Inferior parietal cortex (tissue), 1 donor: ENCODE results near the gene MMP19.

ENCODE experiments used
- DNase-seq: peaks from one replicate; pipeline ENCODE4 v3.0.0-alpha.2; 2016; ENCODE audit errors: extremely low spot score

The MMP19 gene

DNA sequence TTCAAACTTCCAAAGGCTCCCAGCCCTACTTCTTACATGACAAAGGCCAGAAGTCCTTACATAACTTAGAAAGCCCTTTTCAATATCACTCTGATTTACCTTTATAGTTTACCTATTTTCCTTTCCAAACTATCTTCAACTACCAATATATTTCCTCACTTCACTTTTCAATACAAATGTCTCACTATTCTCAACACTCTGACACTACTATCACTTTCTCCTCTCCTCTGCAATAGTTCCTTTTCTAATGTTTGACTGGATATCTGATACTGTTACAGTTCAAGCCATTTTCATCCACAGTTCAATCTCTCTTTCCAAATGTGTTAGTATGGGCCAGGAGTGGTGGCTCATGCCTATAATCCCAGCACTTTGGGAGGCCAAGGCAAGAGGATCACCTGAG lies 28.5 kb downstream of the MMP19 start:
- no peak for DNase-seq

DNA sequence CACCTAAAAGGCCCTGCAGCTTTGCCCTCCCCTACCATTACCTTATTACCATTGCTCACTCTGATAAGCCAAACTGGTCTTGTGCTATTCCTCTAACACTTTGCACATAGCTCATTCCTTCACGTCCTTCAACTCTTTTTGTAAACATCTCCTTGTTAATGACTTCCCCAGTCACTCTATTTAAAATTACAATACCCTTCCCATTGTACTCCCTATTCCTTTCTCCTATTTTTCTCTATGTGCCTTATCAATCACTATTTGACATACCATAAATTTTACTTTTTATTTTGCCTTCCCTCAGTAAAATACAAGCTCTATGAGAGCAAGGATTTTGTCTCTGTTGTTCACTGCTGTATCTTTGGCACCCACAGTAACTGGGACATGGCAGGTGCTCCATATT lies 30.6 kb downstream of the MMP19 start:
- DNase-seq = no peak

DNA sequence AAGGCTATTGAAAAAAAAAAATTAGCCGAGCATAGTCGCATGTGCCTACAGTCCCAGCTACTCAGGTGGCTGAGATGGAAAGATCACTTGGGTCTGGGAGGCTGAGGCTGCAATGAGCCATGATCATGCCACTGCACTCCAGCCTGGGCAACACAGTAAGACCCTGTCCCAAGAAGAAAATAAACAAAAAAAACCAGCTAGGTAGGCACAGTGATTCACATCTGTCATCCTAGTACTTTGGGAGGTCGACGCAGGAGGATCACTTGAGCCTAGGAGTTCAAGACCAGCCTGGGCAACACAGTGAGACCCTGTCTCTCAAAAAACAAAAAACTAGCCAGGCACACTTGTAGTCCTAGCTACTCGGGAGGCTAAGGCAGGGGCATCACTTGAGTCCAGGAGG lies 33.5 kb downstream of the MMP19 start:
- no peak for DNase-seq

DNA sequence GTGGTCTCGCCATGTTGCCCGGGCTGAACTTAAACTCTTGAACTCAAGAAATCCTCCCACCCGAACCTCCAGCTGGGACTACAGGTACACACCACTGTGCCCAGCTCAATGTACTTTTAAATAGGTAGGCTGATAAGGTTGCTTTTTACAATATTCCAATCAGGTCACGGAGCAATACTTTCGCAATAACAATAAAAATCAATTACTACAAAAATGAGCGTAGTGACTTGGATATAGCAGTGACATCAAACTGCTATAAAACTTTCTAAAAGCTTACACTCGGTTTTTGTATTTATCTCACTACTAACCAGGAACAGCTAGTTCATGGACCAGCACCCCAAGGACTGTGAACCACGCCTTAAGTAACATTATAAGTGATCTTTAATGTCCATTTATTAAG lies 35.8 kb downstream of the MMP19 start:
- DNase-seq = no peak

DNA sequence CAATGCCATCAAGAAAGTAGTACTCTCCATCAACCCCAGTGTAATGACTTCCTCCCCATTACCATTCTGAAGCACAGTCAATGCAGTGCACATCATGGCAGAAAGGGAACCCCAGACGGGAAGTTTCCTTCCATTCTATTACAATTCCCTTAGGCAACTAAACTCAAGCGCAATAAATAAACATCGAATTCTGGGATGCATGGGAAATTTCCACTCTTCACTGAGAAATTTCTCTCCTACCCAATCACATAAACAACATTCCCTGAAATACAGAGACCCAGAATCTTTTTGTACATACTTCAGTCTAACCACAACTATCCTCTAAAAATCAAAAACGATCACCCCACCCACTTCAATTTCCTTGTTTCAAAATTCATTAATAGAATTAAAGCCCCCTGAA lies 45.2 kb downstream of the MMP19 start:
- no peak for DNase-seq

DNA sequence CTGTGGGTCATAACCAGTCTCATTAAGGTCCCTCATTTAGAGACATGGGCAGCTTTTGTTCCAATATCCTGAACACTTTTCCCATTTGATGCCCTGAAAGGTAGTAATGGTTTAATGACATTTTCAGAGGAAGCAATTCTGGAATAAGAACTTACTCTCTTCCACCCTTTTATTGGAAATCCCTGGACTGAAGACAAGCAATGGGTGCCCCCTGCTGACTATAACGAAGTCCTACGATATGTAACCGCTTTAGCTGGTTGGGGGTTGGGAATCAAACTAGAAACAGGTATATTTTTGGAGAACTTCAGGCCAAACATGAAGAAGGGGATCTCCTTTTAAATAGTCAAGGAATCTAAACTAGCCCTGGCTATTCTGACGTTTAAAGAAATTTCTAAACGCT lies 45.7 kb downstream of the MMP19 start:
- peak; percentile 63 for DNase-seq

DNA sequence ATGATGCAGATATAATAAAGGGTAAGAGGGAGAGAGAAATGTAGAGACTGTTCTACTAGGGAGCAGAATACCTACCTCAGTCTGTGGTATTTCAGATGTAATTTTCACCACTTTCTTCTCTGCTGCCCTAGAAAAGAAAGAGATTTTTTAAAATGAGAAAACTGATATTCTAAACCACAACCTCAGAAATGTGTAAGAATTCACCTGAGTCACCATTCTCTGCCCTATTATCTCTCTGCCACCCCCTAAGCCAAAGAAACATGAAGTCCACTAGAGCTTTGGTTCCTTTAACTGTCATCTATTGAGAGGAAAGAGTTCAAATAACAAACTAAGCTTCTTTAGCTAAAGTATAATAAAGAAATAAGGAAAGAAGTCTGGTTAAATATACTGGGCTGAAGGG lies 46.8 kb downstream of the MMP19 start:
- no peak for DNase-seq

DNA sequence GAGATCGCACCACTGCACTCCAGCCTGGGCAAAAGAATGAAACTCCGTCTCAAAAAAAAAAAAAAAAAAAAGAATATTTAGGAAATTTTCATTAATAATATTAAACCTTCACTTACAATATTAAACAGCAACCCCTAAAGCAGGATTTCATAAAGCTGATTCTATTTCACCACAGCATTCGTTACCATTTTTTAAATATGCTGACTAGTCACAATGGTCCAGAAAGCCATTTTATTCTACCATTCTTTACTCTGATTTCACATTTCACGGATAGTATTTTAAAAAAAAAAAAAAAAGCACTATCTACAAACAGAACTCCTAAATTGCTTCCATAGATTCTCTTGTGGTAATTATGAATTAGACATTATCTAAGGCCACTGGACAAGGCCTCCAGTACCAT lies 52.8 kb downstream of the MMP19 start:
- DNase-seq = no peak

DNA sequence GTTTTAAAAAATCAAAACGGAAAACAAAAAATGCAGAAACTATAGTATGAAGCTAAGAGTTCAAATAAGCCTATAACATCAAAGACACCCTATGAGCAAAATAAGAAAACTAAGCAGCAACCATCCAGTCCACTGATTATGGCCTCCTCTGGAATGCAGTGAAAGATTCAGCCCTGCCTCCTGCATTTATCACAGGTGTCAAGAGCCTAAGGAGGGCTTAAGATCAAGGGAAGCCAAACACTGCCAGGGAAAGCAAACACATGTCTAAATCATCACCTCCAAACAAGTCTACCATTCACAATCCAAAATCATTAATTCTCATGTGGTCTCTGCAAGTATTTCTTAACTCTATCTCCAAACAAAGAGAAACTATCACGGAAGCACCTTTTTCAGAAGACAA lies 53.6 kb downstream of the MMP19 start:
- no peak for DNase-seq

DNA sequence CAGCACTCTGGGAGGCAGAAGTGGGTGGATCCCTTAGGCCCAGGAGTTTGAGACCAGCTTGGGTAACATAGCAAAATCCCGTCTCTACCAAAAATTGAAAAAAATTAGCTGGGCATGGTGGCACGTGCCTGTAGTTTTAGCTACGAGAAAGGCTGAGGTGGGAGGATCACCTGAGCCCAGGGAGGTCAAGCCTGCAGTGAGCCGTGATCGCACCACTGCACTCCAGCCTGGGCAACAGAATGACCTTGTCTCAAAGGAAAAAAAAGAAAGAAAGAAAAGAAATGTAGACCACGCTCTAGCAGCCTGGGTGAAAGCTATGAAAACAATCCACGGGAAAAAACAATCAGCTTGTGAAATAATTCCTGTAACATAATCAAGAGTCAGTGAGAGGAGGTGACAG lies 54.2 kb downstream of the MMP19 start:
- DNase-seq = no peak
